Dermis microvascular lymphatic vessel endothelial cell (primary cell): ENCODE data around the gene BTF3. TPM values are rescaled to one million over a fixed set of nuclear protein-coding genes. Genes with fewer than 3 reads are reported as not detected.
"Not testable (repeated sequence)": the region's sequence is repeated elsewhere in the genome, so short reads cannot be mapped to it uniquely, and the experiment has no call there.

Experiments used
- DNase-seq, 2 donors: peaks; one replicate each; pipeline versions ENCODE4 v3.0.0 to v3.0.0-alpha.2; 2010; ENCODE audit warnings: low read depth in 2 of 2
- total RNA-seq: library from RNA; depleted of rRNA; stranded (reverse); fragments of >200 nt; gene quantifications from 2 replicates; pipeline ENCODE4 v1.2.1, GENCODE V29; 2014

BTF3 gene
- total RNA-seq, result 206 and 228 TPM in 2 replicates

- peak; percentile 91 to 96 for DNase-seq
Observed at GRCh38 chr5:73498057-73498992, at the start of gene BTF3. Gene BTF3, plus strand, starts transcription at chr5:73498442. Its CDS starts 226 bp downstream, at chr5:73498668.

- peak in 1 of 2 donors; percentile 77 for DNase-seq
Observed at GRCh38 chr5:73448463-73449136, 49.6 kb upstream of the BTF3 start, which contains the start of gene FOXD1. Gene FOXD1, minus strand, starts transcription at chr5:73448777. Its CDS starts 415 bp downstream, at chr5:73448362.

GRCh38 chr5:73450137-73450536 is 48.1 kb upstream of the BTF3 start:
- DNase-seq, result no peak

- no peak for DNase-seq
Observed at GRCh38 chr5:73450672-73451223, 47.5 kb upstream of the BTF3 start.

GRCh38 chr5:73451224-73452130 is 46.8 kb upstream of the BTF3 start:
- peak in 1 of 2 donors; percentile 52 for DNase-seq

- DNase-seq, result no peak
Observed at GRCh38 chr5:73452215-73452614, 46.0 kb upstream of the BTF3 start.

GRCh38 chr5:73454379-73455036 is 43.7 kb upstream of the BTF3 start:
- DNase-seq, result peak; percentile 44 to 64

GRCh38 chr5:73456462-73456861 is 41.8 kb upstream of the BTF3 start:
- DNase-seq, result not testable (repeated sequence)

GRCh38 chr5:73459366-73459765 is 38.9 kb upstream of the BTF3 start:
- no peak for DNase-seq

GRCh38 chr5:73460133-73460532 is 38.1 kb upstream of the BTF3 start:
- DNase-seq, result no peak

- peak; percentile 85 to 90 for DNase-seq
Observed at GRCh38 chr5:73464016-73464745, 34.1 kb upstream of the BTF3 start.

GRCh38 chr5:73468638-73469037 is 29.6 kb upstream of the BTF3 start:
- not testable (repeated sequence) for DNase-seq

- no peak for DNase-seq
Observed at GRCh38 chr5:73469878-73470277, 28.4 kb upstream of the BTF3 start.

- DNase-seq, result no peak
Observed at GRCh38 chr5:73471654-73472053, 26.6 kb upstream of the BTF3 start.

GRCh38 chr5:73472116-73472515 is 26.1 kb upstream of the BTF3 start:
- DNase-seq, result no peak

GRCh38 chr5:73480500-73480899 is 17.7 kb upstream of the BTF3 start:
- DNase-seq, result no peak

- no peak for DNase-seq
Observed at GRCh38 chr5:73482383-73483136, 15.7 kb upstream of the BTF3 start.

- no peak for DNase-seq
Observed at GRCh38 chr5:73483676-73484075, 14.6 kb upstream of the BTF3 start.

GRCh38 chr5:73484511-73484910 is 13.7 kb upstream of the BTF3 start:
- DNase-seq, result no peak
